Thoracic aorta endothelial cell (primary cell): ENCODE data around the gene ADGRL1. TPM values are rescaled to one million over a fixed set of nuclear protein-coding genes. Genes with fewer than 3 reads are reported as not detected.

Experiments used
- small RNA-seq: library from RNA; depleted of rRNA; stranded (forward); fragments of <200 nt; gene quantifications from one replicate; pipeline ENCODE3, GENCODE V24; 2012
- total RNA-seq: library from RNA; depleted of rRNA; stranded (reverse); fragments of >200 nt; gene quantifications from 2 replicates; pipeline ENCODE4 v1.2.3, GENCODE V29; 2012

ADGRL1 gene
- 2.1 and 2.5 TPM in 2 replicates for total RNA-seq

GRCh38 chr19:14205452-14206287 lies at the start of gene ADGRL1:
Gene ADGRL1 (minus strand): TSS chr19:14206169. CDS start chr19:14183602, 22,567 bp downstream.

GRCh38 chr19:14136509-14137281 lies 69.3 kb downstream of the ADGRL1 start, which contains the start of gene ASF1B:
Gene ASF1B (minus strand): TSS chr19:14136589. CDS start chr19:14136456, 133 bp downstream.

GRCh38 chr19:14117668-14118164 lies 88.3 kb downstream of the ADGRL1 start, which contains the start of gene PRKACA:
Gene PRKACA (minus strand): TSS chr19:14117762. CDS start chr19:14117547, 215 bp downstream.

Small RNA genes within 50 kb of the gene (small RNA-seq; reads per million reads assigned to genes)
- not detected for gene RN7SL231P

Other genes with a start within 250 kb of the ADGRL1 start
- gene RFX1, start 199.8 kb downstream of the ADGRL1 start, total RNA-seq, result 3.2 and 6.5 TPM in 2 replicates
- not detected in 2 replicates for gene RLN3, start 178.0 kb downstream of the ADGRL1 start, total RNA-seq
- 3.3 and 8.5 TPM in 2 replicates for gene IL27RA, start 174.4 kb downstream of the ADGRL1 start, total RNA-seq
- gene PALM3, start 144.1 kb downstream of the ADGRL1 start, total RNA-seq, result 0.22 TPM in 1 of 2 replicates, not detected in the other
- gene MISP3, start 133.4 kb downstream of the ADGRL1 start, total RNA-seq, result 0.13 and 0.29 TPM in 2 replicates
- gene C19orf67, start 120.4 kb downstream of the ADGRL1 start, total RNA-seq, result not detected in 2 replicates
- gene SAMD1, start 115.4 kb downstream of the ADGRL1 start, total RNA-seq, result 26.1 and 31.9 TPM in 2 replicates
- gene PRKACA, start 88.4 kb downstream of the ADGRL1 start, total RNA-seq, result 43.4 and 61.5 TPM in 2 replicates
- 22.9 and 31.4 TPM in 2 replicates for gene ASF1B, start 69.6 kb downstream of the ADGRL1 start, total RNA-seq
- 5.7 and 7.6 TPM in 2 replicates for gene ADGRE5, start 175.3 kb upstream of the ADGRL1 start, total RNA-seq
- gene DDX39A, start 213.2 kb upstream of the ADGRL1 start, total RNA-seq, result 106 and 107 TPM in 2 replicates
- gene PKN1, start 227.1 kb upstream of the ADGRL1 start, total RNA-seq, result 218 and 248 TPM in 2 replicates